Stomach smooth muscle (tissue), 2 donors: ENCODE data around the gene MYRF.

Experiments
- H3K27ac ChIP-seq: one replicate; pipeline ENCODE4 v1.7.0; 2013; ENCODE audit warnings: mild to moderate bottlenecking, low read length, inconsistent platforms
- H3K27me3 ChIP-seq, 2 donors: one replicate each; pipeline ENCODE4 v1.7.0; 2013; ENCODE audit warnings: low read length in 2 of 2; ENCODE audit not compliant: insufficient read depth in 2 of 2, control insufficient read depth in 1 of 2
- H3K36me3 ChIP-seq, 2 donors: one replicate each; pipeline ENCODE4 v1.7.0; 2013; ENCODE audit warnings: low read length in 2 of 2; ENCODE audit not compliant: control insufficient read depth in 2 of 2, insufficient read depth in 2 of 2
- H3K4me1 ChIP-seq: one replicate; pipeline ENCODE4 v1.7.0; 2013; ENCODE audit warnings: low read length; ENCODE audit not compliant: control insufficient read depth, insufficient read depth
- H3K4me3 ChIP-seq, 2 donors: one replicate each; pipeline ENCODE4 v1.7.0; 2013; ENCODE audit warnings: low read length in 2 of 2
- H3K9ac ChIP-seq, 2 donors: one replicate each; pipeline ENCODE4 v1.7.0; 2013; ENCODE audit warnings: low read length in 2 of 2, mild to moderate bottlenecking in 1 of 2
- H3K9me3 ChIP-seq, 2 donors: one replicate each; pipeline ENCODE4 v1.7.0; 2013; ENCODE audit warnings: low read length in 2 of 2; ENCODE audit not compliant: control insufficient read depth in 2 of 2
- donor health status: healthy.
- donor health status: Pancreatic carcinoma.

MYRF gene

GRCh38 chr11:61769169-61769920 lies 16.9 kb downstream of the MYRF start:
- Histone ChIP-seq H3K9me3 (no peaks in the 10 kb centered on the region), H3K27ac (no peak overlapping the region), H3K4me1 (no peaks in the 10 kb centered on the region), H3K36me3 (no peaks in the 10 kb centered on the region), H3K9ac (no peak overlapping the region), H3K27me3 (peaks cover under 1 to 1% of the 10 kb centered on the region in 2 donors), H3K4me3 (no peak overlapping the region)

GRCh38 chr11:61769946-61770683 lies 17.7 kb downstream of the MYRF start:
- Histone ChIP-seq H3K4me1 (no peaks in the 10 kb centered on the region), H3K27ac (no peak overlapping the region), H3K27me3 (no peaks in the 10 kb centered on the region), H3K4me3 (no peak overlapping the region), H3K9me3 (no peaks in the 10 kb centered on the region), H3K36me3 (no peaks in the 10 kb centered on the region), H3K9ac (no peak overlapping the region)

- no peaks in the 10 kb centered on the region for H3K36me3 ChIP-seq
- no peak overlapping the region for H3K27ac ChIP-seq
- no peak overlapping the region for H3K9ac ChIP-seq
- H3K4me1 ChIP-seq = no peaks in the 10 kb centered on the region
- H3K9me3 ChIP-seq = no peaks in the 10 kb centered on the region
- no peaks in the 10 kb centered on the region for H3K27me3 ChIP-seq
- H3K4me3 ChIP-seq = no peak overlapping the region
Measured at GRCh38 chr11:61771195-61771894, 18.9 kb downstream of the MYRF start.

GRCh38 chr11:61771985-61772455 lies 19.6 kb downstream of the MYRF start:
- peaks cover 2% of the 10 kb centered on the region for H3K4me1 ChIP-seq
- no peaks in the 10 kb centered on the region for H3K9me3 ChIP-seq
- H3K4me3 ChIP-seq = no peak overlapping the region
- H3K9ac ChIP-seq = no peak overlapping the region
- H3K27ac ChIP-seq = no peak overlapping the region
- no peaks in the 10 kb centered on the region for H3K36me3 ChIP-seq
- no peaks in the 10 kb centered on the region for H3K27me3 ChIP-seq

- no peaks in the 10 kb centered on the region for H3K9me3 ChIP-seq
- no peaks in the 10 kb centered on the region for H3K36me3 ChIP-seq
- no peak overlapping the region for H3K4me3 ChIP-seq
- no peak overlapping the region for H3K27ac ChIP-seq
- H3K9ac ChIP-seq = no peak overlapping the region
- no peaks in the 10 kb centered on the region for H3K27me3 ChIP-seq
- H3K4me1 ChIP-seq = peaks cover 2% of the 10 kb centered on the region
Measured at GRCh38 chr11:61773356-61773755, 20.9 kb downstream of the MYRF start.

GRCh38 chr11:61773809-61774208 lies 21.4 kb downstream of the MYRF start:
- no peaks in the 10 kb centered on the region for H3K27me3 ChIP-seq
- H3K27ac ChIP-seq = no peak overlapping the region
- no peaks in the 10 kb centered on the region for H3K9me3 ChIP-seq
- H3K4me1 ChIP-seq = peaks cover 2% of the 10 kb centered on the region
- H3K36me3 ChIP-seq = no peaks in the 10 kb centered on the region
- H3K9ac ChIP-seq = no peak overlapping the region
- no peak overlapping the region for H3K4me3 ChIP-seq

GRCh38 chr11:61774411-61774810 lies 22.0 kb downstream of the MYRF start:
- H3K4me1 ChIP-seq = peaks cover 2% of the 10 kb centered on the region
- H3K9ac ChIP-seq = no peak overlapping the region
- H3K4me3 ChIP-seq = no peak overlapping the region
- no peaks in the 10 kb centered on the region for H3K36me3 ChIP-seq
- H3K9me3 ChIP-seq = no peaks in the 10 kb centered on the region
- no peaks in the 10 kb centered on the region for H3K27me3 ChIP-seq
- H3K27ac ChIP-seq = no peak overlapping the region

GRCh38 chr11:61775106-61775505 lies 22.7 kb downstream of the MYRF start:
- Histone ChIP-seq H3K9me3 (no peaks in the 10 kb centered on the region), H3K27me3 (no peaks in the 10 kb centered on the region), H3K36me3 (no peaks in the 10 kb centered on the region), H3K4me3 (no peak overlapping the region), H3K27ac (no peak overlapping the region), H3K4me1 (peaks cover 2% of the 10 kb centered on the region), H3K9ac (no peak overlapping the region)

- H3K36me3 ChIP-seq = no peaks in the 10 kb centered on the region
Measured at GRCh38 chr11:61775606-61776554, 23.4 kb downstream of the MYRF start.

GRCh38 chr11:61776561-61777075 lies 24.2 kb downstream of the MYRF start:
- no peaks in the 10 kb centered on the region for H3K9me3 ChIP-seq
- no peak overlapping the region for H3K9ac ChIP-seq
- H3K4me1 ChIP-seq = peaks cover 2% of the 10 kb centered on the region
- H3K27ac ChIP-seq = no peak overlapping the region
- H3K27me3 ChIP-seq = no peaks in the 10 kb centered on the region
- H3K36me3 ChIP-seq = no peaks in the 10 kb centered on the region
- no peak overlapping the region for H3K4me3 ChIP-seq

More at GRCh38 chr11:61775606-61776554, 23.4 kb downstream of the MYRF start:
- Histone ChIP-seq H3K27ac (no peak overlapping the region), H3K27me3 (no peaks in the 10 kb centered on the region), H3K9ac (no peak overlapping the region), H3K9me3 (no peaks in the 10 kb centered on the region), H3K4me3 (no peak overlapping the region), H3K4me1 (peaks cover 2% of the 10 kb centered on the region)
